H1 (cell line): ENCODE results near the gene ATP6V1F. TPM values are rescaled to one million over a fixed set of nuclear protein-coding genes. Genes with fewer than 3 reads are reported as not detected.

Experiments
- BACH1 ChIP-seq: IDR thresholded peaks from 2 replicates; pipeline ENCODE4 v1.6.1; 2012; ENCODE audit warnings: low read length, improper control_type of control experiment
- CHD2 ChIP-seq: IDR thresholded peaks from 2 replicates; pipeline ENCODE4 v1.6.1; 2012; ENCODE audit warnings: low read length, improper control_type of control experiment
- NRF1 ChIP-seq: IDR thresholded peaks from 2 replicates; pipeline ENCODE4 v1.6.1; 2011; ENCODE audit warnings: mild to moderate bottlenecking, low read depth, low read length, improper control_type of control experiment
- POLR2A ChIP-seq, 2 experiments: IDR thresholded peaks; 1 replicate in 1 of 2; 2 replicates in 1 of 2; pipeline ENCODE4 v1.6.1; 2011; ENCODE audit warnings: low read depth in 2 of 2, low read length in 2 of 2, mild to moderate bottlenecking in 2 of 2; ENCODE audit errors: control extremely low read depth in 1 of 2
- TAF7 ChIP-seq: optimal IDR thresholded peaks from 2 replicates; pipeline ENCODE3; 2011; ENCODE audit warnings: low read depth, mild to moderate bottlenecking, inconsistent platforms, low read length, moderate library complexity, borderline replicate concordance
- polyA plus RNA-seq, 7 experiments: library from polyadenylated mRNA; depleted of rRNA in 3 of 7; stranded (reverse) in 5 of 7; unstranded in 2 of 7; fragments of >200 nt in 5 of 7; fragments of 200-250 nt in 2 of 7; gene quantifications; 1 replicate in 5 of 7; 2 replicates in 1 of 7; 4 replicates in 1 of 7; pipeline versions ENCODE4 v1.2.1 to v1.2.3, GENCODE V29; 2011 to 2013; ENCODE audit warnings: missing spikeins in 2 of 7, mixed read lengths in 2 of 7
- total RNA-seq: library from RNA; stranded (reverse); fragmentation: NEBNext Ultra II Directional; extraction: Animal tissue kit (Norgen Biotek cat#: 25700); gene quantifications from 2 replicates; pipeline ENCODE4 v1.2.1, GENCODE V29; 2021
- TF ChIP-seq, protein P1 (sequence below): fragments of 300-600 bp; sonication (generic); IDR thresholded peaks from 2 replicates; pipeline ENCODE4 v1.7.1; 2012; ENCODE audit warnings: low read length, moderate library complexity, mild to moderate bottlenecking, inconsistent platforms; ENCODE audit not compliant: insufficient replicate concordance

ATP6V1F gene
- total and polyA plus RNA-seq, 2 of the 8 experiments (the other 6 are each of a cell fraction or from before 2014, with no cell fraction given) = 104 to 318 TPM

DNA sequence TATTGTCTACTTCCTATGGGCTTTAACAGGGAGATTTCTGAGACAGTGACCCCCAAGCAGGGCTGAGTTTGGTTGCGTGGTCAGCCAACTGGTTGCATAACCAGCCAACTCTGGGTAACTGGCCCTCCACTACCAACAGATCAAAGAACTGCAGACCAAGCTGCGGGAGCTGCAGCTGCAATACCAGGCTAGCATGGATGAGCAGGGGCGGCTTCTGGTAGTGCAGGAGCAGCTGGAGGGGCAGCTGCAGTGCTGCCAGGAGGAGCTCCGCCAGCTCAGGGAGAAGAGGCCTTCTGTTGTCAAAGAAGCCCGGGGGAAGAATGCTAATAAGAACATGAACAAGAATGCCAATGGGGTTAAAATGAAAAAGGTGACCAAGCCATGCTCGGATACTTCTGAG, 48.2 kb upstream of the ATP6V1F start (continued):
- TF ChIP-seq CHD2 (no peak), POLR2A (IDR thresholded peaks at IDR 0.05; ENCODE audit: control extremely low read depth in 1 of 2, low read depth in 2 of 2, low read length in 2 of 2) (no peak), BACH1 (no peak), NRF1 (no peak), TAF7 (no peak)
- TF ChIP-seq, protein P1, sequence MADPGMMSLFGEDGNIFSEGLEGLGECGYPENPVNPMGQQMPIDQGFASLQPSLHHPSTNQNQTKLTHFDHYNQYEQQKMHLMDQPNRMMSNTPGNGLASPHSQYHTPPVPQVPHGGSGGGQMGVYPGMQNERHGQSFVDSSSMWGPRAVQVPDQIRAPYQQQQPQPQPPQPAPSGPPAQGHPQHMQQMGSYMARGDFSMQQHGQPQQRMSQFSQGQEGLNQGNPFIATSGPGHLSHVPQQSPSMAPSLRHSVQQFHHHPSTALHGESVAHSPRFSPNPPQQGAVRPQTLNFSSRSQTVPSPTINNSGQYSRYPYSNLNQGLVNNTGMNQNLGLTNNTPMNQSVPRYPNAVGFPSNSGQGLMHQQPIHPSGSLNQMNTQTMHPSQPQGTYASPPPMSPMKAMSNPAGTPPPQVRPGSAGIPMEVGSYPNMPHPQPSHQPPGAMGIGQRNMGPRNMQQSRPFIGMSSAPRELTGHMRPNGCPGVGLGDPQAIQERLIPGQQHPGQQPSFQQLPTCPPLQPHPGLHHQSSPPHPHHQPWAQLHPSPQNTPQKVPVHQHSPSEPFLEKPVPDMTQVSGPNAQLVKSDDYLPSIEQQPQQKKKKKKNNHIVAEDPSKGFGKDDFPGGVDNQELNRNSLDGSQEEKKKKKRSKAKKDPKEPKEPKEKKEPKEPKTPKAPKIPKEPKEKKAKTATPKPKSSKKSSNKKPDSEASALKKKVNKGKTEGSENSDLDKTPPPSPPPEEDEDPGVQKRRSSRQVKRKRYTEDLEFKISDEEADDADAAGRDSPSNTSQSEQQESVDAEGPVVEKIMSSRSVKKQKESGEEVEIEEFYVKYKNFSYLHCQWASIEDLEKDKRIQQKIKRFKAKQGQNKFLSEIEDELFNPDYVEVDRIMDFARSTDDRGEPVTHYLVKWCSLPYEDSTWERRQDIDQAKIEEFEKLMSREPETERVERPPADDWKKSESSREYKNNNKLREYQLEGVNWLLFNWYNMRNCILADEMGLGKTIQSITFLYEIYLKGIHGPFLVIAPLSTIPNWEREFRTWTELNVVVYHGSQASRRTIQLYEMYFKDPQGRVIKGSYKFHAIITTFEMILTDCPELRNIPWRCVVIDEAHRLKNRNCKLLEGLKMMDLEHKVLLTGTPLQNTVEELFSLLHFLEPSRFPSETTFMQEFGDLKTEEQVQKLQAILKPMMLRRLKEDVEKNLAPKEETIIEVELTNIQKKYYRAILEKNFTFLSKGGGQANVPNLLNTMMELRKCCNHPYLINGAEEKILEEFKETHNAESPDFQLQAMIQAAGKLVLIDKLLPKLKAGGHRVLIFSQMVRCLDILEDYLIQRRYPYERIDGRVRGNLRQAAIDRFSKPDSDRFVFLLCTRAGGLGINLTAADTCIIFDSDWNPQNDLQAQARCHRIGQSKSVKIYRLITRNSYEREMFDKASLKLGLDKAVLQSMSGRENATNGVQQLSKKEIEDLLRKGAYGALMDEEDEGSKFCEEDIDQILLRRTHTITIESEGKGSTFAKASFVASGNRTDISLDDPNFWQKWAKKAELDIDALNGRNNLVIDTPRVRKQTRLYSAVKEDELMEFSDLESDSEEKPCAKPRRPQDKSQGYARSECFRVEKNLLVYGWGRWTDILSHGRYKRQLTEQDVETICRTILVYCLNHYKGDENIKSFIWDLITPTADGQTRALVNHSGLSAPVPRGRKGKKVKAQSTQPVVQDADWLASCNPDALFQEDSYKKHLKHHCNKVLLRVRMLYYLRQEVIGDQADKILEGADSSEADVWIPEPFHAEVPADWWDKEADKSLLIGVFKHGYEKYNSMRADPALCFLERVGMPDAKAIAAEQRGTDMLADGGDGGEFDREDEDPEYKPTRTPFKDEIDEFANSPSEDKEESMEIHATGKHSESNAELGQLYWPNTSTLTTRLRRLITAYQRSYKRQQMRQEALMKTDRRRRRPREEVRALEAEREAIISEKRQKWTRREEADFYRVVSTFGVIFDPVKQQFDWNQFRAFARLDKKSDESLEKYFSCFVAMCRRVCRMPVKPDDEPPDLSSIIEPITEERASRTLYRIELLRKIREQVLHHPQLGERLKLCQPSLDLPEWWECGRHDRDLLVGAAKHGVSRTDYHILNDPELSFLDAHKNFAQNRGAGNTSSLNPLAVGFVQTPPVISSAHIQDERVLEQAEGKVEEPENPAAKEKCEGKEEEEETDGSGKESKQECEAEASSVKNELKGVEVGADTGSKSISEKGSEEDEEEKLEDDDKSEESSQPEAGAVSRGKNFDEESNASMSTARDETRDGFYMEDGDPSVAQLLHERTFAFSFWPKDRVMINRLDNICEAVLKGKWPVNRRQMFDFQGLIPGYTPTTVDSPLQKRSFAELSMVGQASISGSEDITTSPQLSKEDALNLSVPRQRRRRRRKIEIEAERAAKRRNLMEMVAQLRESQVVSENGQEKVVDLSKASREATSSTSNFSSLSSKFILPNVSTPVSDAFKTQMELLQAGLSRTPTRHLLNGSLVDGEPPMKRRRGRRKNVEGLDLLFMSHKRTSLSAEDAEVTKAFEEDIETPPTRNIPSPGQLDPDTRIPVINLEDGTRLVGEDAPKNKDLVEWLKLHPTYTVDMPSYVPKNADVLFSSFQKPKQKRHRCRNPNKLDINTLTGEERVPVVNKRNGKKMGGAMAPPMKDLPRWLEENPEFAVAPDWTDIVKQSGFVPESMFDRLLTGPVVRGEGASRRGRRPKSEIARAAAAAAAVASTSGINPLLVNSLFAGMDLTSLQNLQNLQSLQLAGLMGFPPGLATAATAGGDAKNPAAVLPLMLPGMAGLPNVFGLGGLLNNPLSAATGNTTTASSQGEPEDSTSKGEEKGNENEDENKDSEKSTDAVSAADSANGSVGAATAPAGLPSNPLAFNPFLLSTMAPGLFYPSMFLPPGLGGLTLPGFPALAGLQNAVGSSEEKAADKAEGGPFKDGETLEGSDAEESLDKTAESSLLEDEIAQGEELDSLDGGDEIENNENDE = no peak
